Choroid plexus epithelial cell (primary cell): ENCODE data around the gene PIBF1.

Experiments
- DNase-seq: peaks from one replicate; pipeline ENCODE4 v3.0.0-alpha.2; 2010; ENCODE audit warnings: low read depth
- H3K4me3 ChIP-seq: 2 replicates; pipeline ENCODE4 v1.5.1; 2011; ENCODE audit warnings: low read depth, mild to moderate bottlenecking, control low read depth, low read length, moderate library complexity
- CTCF ChIP-seq: conservative IDR thresholded peaks from 2 replicates; pipeline ENCODE4 v1.5.1; 2011; ENCODE audit warnings: low read depth, mild to moderate bottlenecking, control low read depth, inconsistent platforms, low read length, moderate library complexity

PIBF1 gene

DNA sequence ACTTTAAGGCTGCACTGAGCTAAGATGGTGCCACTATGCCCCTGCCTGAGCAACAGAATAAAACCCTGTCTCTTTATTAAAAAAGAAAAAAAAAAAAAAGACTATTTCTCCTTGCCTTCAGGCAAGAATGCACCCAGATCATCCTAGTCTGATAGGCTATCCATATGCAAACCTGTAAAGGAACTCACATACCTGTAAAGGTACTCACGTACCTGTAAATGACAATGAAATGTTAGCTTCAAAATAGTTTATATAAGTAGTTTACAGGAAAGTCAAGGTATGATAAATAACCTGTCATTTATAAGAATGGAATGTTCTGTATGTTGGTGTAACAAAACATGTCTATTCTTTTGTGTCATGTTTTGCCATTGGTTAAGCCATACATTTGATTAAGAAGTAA lies 86.3 kb downstream of the PIBF1 start:
- no peak for TF ChIP-seq CTCF
- no peak for DNase-seq
- no peak overlapping the region for H3K4me3 ChIP-seq

DNA sequence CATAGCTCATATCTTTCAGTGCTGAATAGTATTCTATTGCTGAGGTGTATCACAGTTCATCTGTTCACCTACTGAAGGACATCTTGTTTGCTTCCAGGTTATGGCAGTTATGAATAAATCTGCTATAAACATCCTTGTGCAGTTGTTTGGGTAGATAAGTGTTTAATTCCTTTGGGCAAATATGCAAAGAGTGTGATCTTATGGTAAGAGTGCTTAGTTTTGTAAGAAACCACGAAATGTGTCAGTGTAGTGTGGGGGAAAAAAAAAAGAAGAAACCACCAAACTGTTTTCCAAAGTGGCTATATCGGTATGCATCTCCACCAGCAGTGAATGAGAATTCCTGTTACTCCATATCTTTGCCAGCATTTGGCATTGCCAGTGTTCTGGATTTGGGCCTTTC lies 93.3 kb downstream of the PIBF1 start:
- H3K4me3 ChIP-seq: no peak overlapping the region
- no peak for TF ChIP-seq CTCF
- DNase-seq: peak; percentile 24

DNA sequence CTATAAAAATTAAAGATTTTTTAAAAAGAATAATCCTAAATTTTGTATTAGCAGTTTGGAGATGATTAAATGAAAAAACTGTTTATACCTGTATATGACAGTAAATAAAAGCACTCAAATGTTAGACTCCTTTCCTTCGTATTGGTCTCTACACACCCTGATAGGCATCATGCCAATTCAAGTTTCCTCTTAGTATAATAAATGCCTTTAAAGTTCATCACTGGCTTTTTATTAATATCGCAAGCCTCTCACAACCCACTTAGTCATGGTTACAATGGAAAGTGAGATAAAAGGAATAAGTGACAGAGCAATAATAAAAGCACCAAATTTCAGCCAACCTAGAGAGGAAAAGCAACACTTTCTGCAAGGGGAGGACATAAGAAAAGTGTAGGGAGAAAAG lies 102.2 kb downstream of the PIBF1 start:
- DNase-seq: no peak
- H3K4me3 ChIP-seq: no peak overlapping the region
- no peak for TF ChIP-seq CTCF

DNA sequence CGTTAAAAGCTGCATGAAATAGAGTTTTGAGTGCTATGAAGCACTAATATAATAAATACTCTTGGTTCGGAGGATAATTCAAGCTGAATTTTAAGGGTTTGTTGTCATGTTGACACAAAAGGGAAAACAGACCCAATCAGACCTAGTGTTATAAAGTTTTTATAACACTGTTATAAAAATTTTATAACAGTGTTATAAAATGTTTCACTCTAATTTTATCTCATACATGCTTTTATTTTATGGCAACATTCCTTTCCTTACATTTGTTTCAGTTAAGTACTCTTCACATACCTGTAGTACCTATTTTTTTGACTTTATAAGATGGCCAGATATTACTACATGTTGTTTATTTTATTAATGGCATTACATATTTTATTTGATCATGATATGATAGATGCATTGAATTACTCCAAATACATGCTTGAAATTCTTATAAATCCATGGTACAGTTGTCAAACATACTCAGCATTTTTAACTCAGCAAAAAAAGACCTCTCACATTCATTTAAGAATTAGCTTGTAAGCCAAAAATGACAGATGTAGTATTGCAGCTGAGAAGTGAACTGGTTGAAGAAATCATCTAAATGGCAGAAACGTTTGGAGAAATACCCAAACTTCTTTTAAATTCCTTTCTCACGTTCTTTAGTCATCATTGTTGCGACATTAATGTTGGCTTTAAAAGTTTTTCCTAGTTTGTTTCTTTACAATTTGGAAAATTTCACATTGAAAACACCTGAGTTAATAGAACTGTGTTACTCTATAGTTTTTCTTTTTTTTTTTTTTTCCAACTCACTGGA lies 104.5 kb downstream of the PIBF1 start:
- no peak overlapping the region for H3K4me3 ChIP-seq
- DNase-seq: peak; percentile 53
- no peak for TF ChIP-seq CTCF

- H3K4me3 ChIP-seq: no peak overlapping the region
- no peak for TF ChIP-seq CTCF
- DNase-seq: no peak
Observed at GRCh38 chr13:72889495-72889894, 107.6 kb downstream of the PIBF1 start.

DNA sequence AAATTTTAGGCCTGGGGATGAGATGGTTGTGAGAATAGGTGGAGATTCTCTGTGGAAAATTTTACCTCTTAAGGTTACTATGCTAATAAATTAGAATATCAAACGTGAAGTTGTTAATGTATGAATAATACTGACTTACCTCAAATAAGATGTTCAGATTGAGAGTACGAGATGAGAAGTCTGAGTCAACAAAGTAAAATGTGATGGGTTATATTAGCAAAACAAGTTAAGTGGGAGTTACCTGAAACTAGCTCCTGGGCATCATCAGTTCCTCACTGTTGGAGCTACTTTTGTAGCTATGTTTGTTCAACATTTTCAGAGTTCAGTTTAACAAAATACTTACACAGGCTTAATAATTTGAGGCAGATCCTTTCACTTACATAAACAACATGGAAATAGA lies 108.6 kb downstream of the PIBF1 start:
- DNase-seq: no peak
- H3K4me3 ChIP-seq: no peak overlapping the region
- TF ChIP-seq CTCF: no peak

GRCh38 chr13:72891423-72891822 lies 109.5 kb downstream of the PIBF1 start:
- no peak for TF ChIP-seq CTCF
- H3K4me3 ChIP-seq: no peak overlapping the region
- no peak for DNase-seq
